GM10266 (cell line): ENCODE results near the gene RTEL1.
"Not testable (repeated sequence)": the region's sequence is repeated elsewhere in the genome, so short reads cannot be mapped to it uniquely, and the experiment has no call there.

Experiments used
- DNase-seq: peaks from one replicate; pipeline ENCODE4 v3.0.0; 2012; ENCODE audit errors: extremely low spot score
- CTCF ChIP-seq: IDR thresholded peaks from 2 replicates; pipeline ENCODE4 v1.5.1; 2012; ENCODE audit warnings: mild to moderate bottlenecking, low read depth; ENCODE audit not compliant: control insufficient read depth, insufficient read depth; ENCODE audit errors: missing control alignments

The RTEL1 gene

GRCh38 chr20:63657937-63658748, at the start of gene RTEL1:
TSS of gene RTEL1 (plus strand) at chr20:63658312. CDS start at chr20:63659403, 1,091 bp downstream.
- TF ChIP-seq CTCF: no peak
- DNase-seq: peak; percentile 97

- no peak for DNase-seq
- TF ChIP-seq CTCF: no peak
Observed at GRCh38 chr20:63610581-63611435, 47.3 kb upstream of the RTEL1 start.

GRCh38 chr20:63611646-63612045, 46.5 kb upstream of the RTEL1 start:
- no peak for TF ChIP-seq CTCF
- DNase-seq: no peak

GRCh38 chr20:63612276-63612931, 45.7 kb upstream of the RTEL1 start:
- TF ChIP-seq CTCF: no peak
- no peak for DNase-seq

GRCh38 chr20:63613863-63614594, 44.1 kb upstream of the RTEL1 start:
- DNase-seq: not testable (repeated sequence)

- peak; percentile 23 for DNase-seq
- TF ChIP-seq CTCF: no peak
Observed at GRCh38 chr20:63617092-63617875, 40.8 kb upstream of the RTEL1 start.
